Astrocyte (in vitro differentiated cells and primary cell): ENCODE measurements around the gene UQCRFS1.

Experiments
- CTCF ChIP-seq: IDR thresholded peaks from 2 replicates; pipeline ENCODE4 v1.5.1; 2011; ENCODE audit warnings: low read depth, mild to moderate bottlenecking, inconsistent platforms, low read length, moderate library complexity; ENCODE audit not compliant: insufficient read depth
- EZH2 ChIP-seq: IDR thresholded peaks from 2 replicates; pipeline ENCODE4 v1.6.1; 2012; ENCODE audit warnings: mild to moderate bottlenecking, low read length, inconsistent platforms; ENCODE audit not compliant: insufficient read depth

GRCh38 chr19:29212648-29213573, at the start of gene UQCRFS1:
- TF ChIP-seq CTCF (no peak), EZH2 (no peak)
